Ishikawa (cell line): ENCODE measurements around the gene KRTAP5-10.

Experiments
- EGR1 ChIP-seq: IDR thresholded peaks from 2 replicates; pipeline ENCODE4 v1.6.1; 2012
- TAF1 ChIP-seq: IDR thresholded peaks from 2 replicates; pipeline ENCODE4 v1.6.1; 2012; ENCODE audit warnings: low read depth, mild to moderate bottlenecking

- TF ChIP-seq TAF1 (no peak), EGR1 (no peak)
These were observed 39.3 kb upstream of the KRTAP5-10 start for GRCh38 chr11:71525938-71526495.
